GM12892 (cell line): ENCODE results near the gene C15orf62.

Experiments
- POLR2A ChIP-seq: IDR thresholded peaks from 2 replicates; pipeline ENCODE4 v1.6.1; 2011; ENCODE audit warnings: low read depth, low read length, control low read depth
- POLR2AphosphoS5 ChIP-seq: IDR thresholded peaks from 2 replicates; pipeline ENCODE4 v1.6.1; 2011; ENCODE audit warnings: low read depth, low read length, control low read depth

GRCh38 chr15:40731034-40731433, 38.7 kb upstream of the C15orf62 start:
- TF ChIP-seq POLR2AphosphoS5 (no peak), POLR2A (no peak)
